DMS153 treated with DMSO at 0.1 percent for 48 hours (cell line): ENCODE measurements around the gene CHDH.

ENCODE experiments used
- DNase-seq: peaks from one replicate; lab custom pipeline; 2025; ENCODE audit not compliant: unreplicated experiment; lab: John Stamatoyannopoulos, UW

Gene CHDH

DNA sequence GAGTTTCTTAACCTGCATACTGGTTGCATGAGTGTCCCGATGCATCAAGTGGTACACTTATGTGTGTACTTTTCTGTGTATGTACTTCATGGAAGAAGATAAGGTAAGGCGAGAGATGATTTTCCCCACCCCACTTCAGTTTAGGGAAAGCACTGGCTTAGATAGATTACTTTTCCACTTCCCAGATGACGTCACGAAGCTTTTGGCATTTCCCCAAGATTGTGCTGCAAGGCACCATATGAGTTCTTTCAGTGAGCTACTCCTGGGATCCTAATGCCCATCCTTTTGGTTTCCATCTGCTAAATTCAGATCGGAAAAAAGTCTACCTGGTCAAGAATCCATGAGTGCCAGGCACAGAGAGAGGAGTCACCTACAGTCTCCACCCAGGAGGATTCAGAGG is 4.7 kb upstream of the CHDH start:
- DNase-seq: no peak

DNA sequence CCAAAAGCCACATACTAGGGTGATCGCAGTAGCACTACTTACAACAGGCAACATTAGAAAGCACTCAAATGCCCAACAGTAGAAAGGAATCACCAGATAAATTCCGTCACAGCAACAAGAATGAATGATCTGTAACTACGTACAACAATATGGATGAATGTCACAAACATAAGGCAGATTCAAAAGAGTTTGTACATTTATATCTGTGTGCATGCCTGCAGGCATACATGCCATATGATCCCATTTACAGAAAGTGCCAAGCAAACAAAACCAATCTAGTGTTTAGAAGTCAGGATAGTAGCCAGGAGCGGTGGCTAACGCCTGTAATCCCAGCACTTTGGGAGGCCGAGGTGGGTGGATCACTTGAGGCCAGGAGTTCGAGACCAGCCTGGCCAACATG is 3.7 kb upstream of the CHDH start:
- DNase-seq: no peak

DNA sequence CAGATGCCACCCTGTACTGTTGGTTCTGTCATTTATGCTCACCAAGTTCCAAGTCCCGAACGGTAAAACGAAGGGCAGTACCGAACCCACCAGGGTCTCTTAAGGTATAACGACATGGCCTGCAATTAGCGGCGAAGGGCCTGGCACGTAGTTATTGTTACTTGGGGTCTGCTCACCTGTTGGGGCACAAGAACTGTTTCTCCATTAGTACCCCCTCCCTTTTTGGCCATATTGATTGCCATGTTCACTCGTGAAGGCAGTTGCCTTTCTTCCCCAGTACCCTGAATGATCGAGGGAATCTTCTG is 584 bp upstream of the CHDH start:
- DNase-seq: no peak

DNA sequence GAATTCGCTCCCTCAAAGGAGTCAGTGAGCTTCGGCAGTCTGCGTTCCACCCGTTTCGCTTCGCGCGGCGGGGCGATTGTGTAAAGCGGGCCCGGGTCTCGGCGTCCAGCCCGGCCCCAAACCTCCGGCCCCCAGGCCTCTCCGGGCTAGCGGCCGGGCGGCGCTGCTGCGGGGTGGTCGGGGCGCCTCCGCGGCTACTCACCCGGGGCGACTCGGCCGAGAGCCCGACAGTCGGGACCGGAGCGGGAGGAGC is 412 bp downstream of the CHDH start:
- DNase-seq: no peak

DNA sequence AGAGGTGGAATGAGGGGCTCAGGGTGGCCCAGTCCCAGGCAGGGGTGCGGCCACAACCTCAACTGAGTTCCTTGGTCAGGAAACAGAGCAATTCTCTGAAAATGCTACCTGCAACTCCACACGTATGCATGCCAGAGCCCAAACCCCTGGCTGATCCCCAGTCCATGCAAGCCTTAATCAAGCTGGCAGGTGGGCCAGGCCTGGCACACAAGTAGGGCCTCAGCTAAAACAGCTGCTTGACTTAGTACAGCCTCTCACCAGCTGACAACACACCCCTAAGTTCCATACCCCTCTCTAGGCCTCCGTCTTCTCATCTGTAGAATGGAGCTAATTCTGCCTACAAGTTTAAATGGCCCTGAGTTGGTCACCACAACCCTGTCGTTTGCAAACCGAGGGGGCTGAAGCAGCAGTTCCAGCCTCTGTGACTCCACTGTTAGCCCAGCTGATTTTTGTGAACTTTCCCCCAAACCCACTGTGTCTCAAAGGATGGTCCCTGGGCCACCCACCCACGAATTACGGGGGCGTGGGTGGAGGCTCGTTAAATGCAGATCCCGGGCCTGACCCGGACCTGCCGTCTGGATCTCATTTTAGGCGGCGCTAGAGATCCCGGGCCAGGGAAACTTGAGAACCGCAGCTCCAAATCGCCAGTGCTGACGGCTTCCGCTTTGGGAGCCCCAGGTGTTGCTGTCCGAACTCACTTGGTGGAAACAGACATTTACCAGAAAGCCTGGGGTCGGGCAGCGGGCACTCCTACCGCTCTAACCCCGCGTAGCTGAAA is 927 bp downstream of the CHDH start:
- DNase-seq: no peak

DNA sequence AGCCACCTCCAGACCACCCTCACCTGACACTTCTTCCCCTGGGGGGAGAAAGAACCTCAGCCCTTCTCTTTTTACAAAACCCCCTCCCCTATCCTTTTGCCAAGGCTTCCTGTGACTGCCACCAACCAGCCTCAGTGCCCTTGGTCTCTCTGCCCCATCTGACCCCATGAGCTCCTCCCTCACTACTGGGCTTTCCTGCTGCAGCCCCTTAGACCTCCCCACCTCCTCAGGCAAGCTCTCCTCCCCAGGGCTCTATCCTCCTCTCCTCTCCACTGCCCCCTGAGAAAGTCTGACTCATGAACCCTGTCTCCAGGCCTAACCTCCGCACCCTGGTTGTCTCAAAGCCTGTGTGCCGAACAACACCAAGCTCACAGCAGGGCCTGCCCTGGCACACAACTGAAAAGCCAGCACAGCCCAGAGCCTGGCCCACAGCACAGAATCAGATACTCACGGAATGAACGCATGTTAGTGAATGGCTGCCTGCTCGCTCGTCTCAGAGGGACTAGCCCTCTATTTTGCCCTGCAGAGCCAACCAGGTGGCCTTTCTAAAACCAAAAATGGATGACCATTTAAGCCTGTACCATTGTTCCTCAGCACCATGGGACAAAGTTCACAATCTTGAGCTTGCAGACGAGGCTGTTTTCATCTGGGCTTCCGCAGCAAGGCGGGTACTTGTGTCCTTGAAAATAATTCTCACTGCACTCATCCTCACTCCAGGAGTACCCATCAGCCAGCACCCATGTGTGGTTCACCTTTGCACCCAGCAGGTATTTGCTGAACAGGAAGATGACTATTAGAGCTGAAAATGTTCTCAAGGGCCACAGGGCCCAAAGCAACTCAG is 1.7 kb downstream of the CHDH start:
- no peak for DNase-seq

DNA sequence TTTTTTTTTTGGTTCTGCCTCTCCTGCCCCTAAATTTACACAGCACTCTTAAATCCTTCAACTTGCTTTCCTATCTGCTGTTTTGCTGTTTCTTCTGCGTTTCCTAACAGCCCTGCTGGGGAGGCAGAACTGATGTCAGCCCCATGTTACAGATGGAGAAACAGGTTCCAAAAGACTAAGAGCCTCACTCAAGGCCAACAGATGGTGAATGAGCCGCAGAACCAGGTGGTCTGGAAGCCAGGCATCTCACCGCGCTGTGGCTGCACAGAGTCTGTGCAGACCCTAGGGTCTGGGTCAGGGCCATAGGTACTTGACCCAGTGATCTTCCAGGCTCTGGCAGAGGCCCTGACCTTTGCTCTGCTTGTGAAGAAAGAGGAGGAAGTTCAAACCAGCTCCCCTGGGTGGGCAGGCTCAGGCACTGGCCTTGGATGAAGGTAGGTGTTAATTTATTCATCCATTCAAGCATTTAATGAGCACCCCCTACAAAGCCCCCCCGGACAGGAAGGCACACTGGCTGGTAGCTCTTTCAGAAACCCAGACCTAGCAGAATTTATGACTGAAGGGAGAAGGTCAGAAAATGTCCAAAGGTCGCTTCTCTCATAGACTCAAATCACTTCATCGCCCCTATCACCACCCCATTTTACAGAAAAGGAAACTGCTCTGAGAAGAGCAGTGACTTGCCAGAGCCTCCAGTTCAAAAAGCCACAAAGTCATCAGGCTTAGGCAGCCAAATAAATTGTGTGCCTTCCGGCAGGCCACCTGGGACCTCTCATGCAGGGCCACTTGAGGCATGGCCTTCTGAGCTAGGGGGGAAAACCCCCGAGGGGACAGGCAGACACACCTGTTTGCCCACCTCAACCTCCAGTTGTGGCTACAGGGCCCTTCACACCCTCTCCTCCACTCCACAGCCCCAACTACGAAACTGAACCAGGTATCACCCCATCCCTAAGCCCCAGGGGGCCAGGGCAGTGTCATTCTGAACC is 2.7 kb downstream of the CHDH start:
- DNase-seq: no peak

DNA sequence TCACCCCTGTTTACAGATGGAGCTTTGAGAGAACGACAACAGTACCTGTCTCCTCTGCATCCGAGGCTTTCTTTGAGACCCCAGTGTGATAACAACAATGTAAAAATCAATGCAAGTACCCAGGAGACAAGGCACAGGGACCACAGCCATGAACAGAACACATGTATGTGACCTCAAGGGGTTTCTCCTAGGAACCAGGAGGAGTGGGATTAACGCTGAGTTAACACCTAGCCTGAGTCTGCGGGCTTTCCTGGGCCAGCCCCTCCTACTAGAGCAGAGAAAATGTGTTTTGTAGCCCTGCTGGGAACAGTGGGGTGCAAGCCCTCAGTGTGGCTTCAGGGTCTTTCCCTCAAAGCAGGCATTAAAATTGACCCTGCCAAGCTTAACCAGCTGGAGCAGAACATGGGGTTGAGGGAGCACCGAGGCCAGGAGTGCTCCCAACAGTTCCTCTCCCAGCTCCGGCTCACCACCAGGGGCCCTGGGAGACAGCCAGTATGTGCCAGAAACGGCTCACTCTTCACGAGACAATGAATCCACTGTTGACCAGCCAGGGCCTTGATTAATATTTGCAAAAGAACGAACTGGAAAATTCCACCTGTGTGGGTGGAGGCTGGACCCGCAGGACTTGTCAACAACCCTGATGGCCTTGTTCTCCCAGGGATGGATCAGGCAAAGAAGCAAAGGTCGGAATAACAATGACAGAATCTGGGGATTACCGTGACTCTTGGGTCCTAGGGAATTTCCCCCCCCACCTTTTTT is 3.6 kb downstream of the CHDH start:
- DNase-seq: peak; percentile 8

DNA sequence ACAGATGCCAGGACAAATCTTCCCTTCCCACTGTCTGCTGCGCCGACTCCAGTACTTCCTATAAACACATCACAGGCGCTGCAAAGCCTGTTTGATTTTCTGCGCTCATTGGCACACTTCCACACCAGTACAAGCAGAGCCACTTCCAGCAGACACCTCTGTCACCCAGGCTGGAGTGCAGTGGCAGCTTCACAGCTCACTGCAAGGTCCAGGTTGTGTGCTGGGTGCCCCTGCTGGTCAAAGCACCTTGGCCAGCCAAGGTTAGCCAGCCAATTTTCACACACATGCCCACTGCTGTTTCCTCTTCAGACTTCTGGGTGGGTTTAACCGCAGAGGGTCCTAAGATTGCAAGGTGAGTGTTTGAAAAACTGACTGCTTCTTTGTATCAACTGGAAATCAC is 4.9 kb downstream of the CHDH start:
- no peak for DNase-seq

DNA sequence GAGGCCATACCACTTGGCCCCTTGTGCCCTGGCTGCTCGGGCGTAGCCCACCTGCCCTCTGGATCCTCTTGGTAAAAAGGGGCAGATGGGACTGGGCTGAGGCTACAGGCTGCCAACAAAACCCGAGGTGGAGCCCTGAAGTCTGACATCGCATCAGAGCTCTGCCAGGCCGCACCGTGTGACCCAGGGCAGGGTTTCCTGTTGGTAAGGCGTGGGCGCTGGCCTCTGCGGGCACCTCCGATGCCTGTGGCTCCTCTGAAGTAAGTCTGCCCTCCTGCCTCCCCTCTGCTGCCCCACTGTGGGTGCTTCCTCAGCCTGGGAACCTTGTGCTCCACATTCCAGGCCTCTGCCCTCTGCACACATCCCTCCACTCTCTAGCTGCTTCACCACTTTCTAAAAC is 8.9 kb downstream of the CHDH start:
- no peak for DNase-seq

DNA sequence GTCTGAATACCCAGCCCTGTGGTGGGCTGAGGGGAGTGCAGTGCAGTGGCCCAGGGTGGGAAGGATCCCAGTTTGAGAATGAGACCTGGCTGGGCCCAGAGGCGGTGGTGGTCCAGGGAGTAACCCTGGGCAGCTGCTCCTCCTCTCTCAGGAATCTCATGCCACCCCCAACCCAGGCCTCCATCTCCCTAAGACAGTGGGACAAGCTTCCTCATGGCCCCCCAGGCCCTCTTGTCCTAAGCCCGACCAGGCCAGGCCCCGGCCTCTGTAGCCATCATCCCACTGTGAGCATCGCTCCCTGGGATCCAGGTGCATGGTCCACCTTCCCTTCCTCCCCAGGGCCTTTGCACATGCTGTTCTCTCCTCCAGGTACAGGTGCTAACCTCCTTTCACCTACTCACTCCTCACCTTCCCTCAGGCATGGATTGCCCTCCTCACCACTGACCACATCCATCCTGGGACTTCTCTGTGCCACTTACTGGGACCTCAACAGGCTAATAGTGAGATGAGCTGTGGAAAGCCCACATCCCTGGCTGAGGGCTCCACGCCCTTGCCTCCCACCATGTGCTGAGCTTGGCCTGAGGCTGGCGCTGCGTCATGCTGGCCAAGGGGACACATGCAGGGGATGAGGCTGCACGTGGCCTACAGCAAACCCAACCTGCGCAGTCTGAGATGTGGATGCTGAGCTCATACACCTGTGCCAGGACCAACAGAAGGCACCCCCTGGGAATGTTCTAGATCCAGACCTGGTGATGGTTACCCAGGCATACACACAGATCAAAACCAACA is 9.9 kb downstream of the CHDH start:
- no peak for DNase-seq

DNA sequence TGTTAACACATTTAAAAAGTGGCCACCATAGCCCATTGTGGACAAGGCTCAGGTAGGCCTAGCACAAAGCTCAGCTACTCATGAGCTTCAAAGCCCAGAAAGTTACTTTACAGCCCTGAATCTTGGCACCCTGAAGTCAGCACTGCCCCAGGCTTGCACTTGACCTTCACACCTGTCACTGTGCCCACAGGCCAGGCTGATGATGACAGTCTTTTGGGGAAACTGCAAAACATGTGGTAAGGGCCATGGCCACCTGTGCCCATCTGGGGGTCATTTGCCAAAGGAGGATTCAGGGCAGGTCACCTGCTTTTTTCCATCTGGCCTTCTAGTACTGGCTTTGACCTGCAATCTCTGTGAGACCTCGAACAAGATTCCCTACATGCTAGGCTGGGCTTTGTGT is 11.0 kb downstream of the CHDH start:
- DNase-seq: no peak

DNA sequence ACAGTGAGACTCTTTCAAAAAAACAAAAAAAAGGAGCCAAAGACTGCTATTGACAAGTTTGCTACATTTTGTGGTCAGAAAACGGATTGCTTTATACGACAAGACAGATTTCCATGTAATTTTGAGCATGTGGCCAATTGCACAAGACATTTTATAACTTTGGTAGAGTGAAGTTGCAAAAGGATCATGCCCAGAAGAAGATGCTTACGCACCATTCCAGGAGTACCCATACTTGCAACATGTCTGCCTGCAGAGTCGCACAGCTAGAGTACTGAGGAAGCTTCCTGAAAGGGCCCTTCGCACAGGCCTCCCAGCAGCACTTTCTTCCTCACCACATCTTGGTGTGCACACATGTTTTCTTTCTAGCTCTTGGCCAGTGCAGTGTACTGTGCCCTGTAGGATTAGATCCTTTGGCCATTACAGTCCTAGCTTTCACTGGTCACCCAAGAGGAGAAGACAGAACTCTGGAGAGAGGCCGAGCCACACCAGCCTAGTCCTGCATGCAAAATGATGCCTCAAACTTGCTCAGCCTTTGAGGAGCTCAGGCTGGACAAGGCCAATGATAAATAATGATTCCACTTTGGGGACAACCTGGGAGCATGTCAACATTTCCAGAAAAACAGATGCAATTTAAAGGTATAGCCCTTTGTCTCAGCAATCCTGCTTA is 11.7 kb downstream of the CHDH start:
- DNase-seq: no peak

DNA sequence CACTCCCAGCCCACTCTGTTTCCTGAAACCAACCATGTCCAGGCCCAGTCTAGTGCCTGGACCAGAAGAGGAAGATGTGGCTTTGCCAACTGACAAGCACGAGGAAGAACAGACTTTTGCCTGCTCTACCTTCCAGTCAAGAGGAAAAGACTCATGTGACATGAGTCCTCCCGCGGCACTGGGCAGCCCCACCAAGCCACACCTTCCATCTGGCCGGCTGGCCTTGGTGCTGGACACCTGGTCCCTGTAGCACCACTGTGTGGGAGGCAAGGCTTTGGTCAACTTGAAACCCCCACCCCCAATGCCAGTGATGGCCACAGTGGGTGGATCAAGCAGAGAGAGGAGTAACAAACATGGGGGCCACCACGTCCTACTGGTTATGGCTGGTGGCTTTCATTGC is 12.5 kb downstream of the CHDH start:
- no peak for DNase-seq

DNA sequence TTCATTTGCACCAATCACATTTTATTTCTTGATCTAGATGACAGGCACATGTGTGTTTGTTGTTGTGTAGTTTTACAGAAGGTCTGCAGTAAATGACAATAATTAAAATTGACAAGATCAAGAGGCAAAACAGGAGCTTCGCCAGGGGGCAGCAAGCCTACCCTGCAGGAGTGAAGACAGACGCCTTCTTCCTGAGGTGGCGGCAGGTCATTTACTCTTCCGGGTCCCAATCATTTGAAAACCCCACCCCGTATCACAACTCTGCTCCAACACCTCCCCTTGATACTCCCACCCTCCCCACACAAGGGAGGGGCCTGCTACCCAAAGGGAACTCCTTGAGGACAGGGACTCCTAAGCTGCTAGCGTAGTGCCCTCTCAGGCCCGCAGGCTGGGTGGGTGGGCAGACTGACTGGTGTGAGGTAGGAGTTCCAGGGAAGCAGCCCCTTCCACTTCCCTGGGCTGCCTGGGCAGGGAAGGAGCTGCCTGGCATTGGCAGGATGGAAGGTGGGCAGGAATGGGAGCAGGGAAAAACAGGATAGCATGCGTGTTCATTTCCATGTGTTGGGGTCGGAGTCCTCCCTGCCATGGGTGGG is 13.1 kb downstream of the CHDH start:
- DNase-seq: no peak

DNA sequence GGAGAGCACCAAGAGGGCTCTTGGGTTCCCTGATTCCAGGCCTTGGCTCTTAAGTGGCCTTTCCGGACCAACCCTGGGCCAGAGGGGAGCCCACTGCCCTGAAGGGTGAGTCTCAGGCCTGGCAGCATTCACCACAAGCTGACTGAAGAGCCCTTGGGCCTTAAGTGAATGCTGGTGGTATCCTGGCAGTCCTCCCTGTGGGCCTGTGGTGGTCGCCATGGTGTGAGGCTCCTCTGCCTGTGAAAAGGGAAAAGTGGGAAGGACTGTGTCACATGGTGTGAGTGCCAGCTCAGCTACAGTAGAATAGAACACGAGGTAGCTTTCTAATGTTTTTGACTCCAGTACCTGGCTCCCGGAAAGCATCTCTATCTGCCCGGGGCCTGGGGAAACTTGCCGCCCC is 15.3 kb downstream of the CHDH start:
- no peak for DNase-seq

DNA sequence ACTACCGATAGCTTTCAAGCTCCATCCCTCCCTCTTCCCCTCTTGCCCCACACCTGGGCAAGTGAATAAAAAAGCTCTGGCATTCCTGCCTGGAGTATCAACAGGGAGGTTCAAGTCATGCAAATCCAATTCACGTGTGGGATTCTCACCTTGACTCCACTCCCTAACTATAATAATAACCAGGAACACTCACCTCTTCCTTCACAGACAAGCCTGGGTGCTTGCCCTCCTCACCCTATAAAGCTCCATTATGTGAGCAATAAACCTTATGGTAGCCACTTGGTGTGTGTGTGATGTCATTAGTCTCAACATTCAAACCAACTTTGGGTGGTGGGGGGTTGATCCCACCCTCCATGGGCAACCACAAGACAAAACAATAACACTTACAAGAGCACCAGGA is 16.6 kb downstream of the CHDH start:
- DNase-seq: no peak

DNA sequence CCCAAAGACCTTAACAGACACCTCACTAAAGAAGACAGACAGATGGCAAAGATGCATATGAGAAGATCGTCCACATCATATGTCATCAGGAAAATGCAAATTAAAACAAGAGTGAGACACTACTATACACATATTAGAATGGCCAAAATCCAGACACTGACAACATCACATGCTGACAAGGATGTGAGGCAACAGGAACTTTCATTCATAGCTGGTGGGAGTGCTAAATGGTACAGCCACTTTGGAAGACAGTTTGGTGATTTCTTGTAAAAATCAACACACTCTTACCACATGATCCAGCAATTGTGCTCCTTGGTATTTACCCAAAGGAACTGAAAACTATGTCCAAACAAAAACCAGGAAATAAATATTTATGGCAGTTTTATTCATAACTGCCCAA is 17.6 kb downstream of the CHDH start:
- DNase-seq: no peak

DNA sequence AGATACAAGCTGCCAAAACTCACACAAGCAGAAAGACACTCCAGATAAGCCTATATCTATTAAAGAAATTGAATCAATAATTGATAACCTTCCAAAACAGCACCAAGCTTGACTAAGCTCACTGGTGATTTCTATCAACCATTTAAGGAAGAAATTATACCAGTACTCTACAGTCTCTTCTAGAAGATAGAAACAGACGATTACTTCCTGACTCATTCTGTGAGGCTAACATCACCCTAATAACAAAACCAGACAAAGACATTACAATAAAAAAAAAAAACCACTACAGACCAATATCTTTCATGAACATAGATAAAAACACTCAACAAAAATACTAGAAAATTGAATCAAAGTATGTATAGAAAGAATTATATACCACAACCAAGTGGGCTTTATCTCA is 20.2 kb downstream of the CHDH start:
- no peak for DNase-seq
